Transverse colon (tissue), 4 donors: ENCODE data around the gene TEX12. TPM values are rescaled to one million over a fixed set of nuclear protein-coding genes. Genes with fewer than 3 reads are reported as not detected.
"Not testable (repeated sequence)": the region's sequence is repeated elsewhere in the genome, so short reads cannot be mapped to it uniquely, and the experiment has no call there.

ENCODE experiments used
- DNase-seq: peaks from one replicate; pipeline ENCODE4 v3.0.0-alpha.2; 2019
- H3K27ac ChIP-seq, 4 donors: fragments of 200-600 bp; sonication (generic); 2 replicates each; pipeline ENCODE4 v1.5.1; 2016 to 2018; ENCODE audit warnings: inconsistent platforms in 4 of 4
- H3K27me3 ChIP-seq: fragments of 200-600 bp; sonication (generic); 2 replicates; pipeline ENCODE4 v1.5.1; 2017; ENCODE audit warnings: inconsistent platforms
- H3K36me3 ChIP-seq, 4 donors: fragments of 200-600 bp; sonication (generic); 2 replicates each; pipeline ENCODE4 v1.5.1; 2017 to 2019; ENCODE audit warnings: inconsistent platforms in 4 of 4
- H3K4me1 ChIP-seq, 4 donors: fragments of 200-600 bp; sonication (generic); 2 replicates each; pipeline ENCODE4 v1.5.1; 2017 to 2020; ENCODE audit warnings: inconsistent platforms in 4 of 4
- H3K4me3 ChIP-seq, 4 donors: fragments of 200-600 bp; sonication (generic); 1 replicate in 1 of 4; 2 replicates in 3 of 4; pipeline versions ENCODE4 v1.5.1 to v1.6.1; 2017 to 2019; ENCODE audit warnings: inconsistent platforms in 4 of 4
- H3K9me3 ChIP-seq, 2 donors: fragments of 200-600 bp; sonication (generic); 2 replicates each; pipeline ENCODE4 v1.5.1; 2017 to 2019; ENCODE audit warnings: inconsistent platforms in 2 of 2
- EP300 ChIP-seq: sonication (generic); formaldehyde crosslinking; IDR thresholded peaks from one replicate; pipeline ENCODE4 v1.6.1; 2017; ENCODE audit warnings: antibody characterized with exemption, low read depth
- POLR2A ChIP-seq: fragments of 450-650 bp; IDR thresholded peaks from one replicate; pipeline ENCODE4 v1.6.1; 2016; ENCODE audit warnings: antibody characterized with exemption, mild to moderate bottlenecking, moderate library complexity
- POLR2AphosphoS5 ChIP-seq, 3 donors: sonication (generic); formaldehyde crosslinking; IDR thresholded peaks; one replicate each; pipeline ENCODE4 v1.6.1; 2016; ENCODE audit warnings: antibody characterized with exemption in 3 of 3
- WGBS, 2 donors: methylation state at CpG; one replicate each; pipeline ENCODE4 v1.1.5; 2018; ENCODE audit warnings: low coverage in 1 of 2; 5-methylcytosine and 5-hydroxymethylcytosine counted together
- in situ Hi-C, 4 donors: fragments of 200-750 bp; cut with MboI; loops; one replicate each; pipeline versions ENCODE4 v1.15.0 to v1.15.1; 2017; ENCODE audit warnings: low sequenced_read_pairs in 3 of 4, low pct_ligation_motif_present in 1 of 4, low pct_unique_long_range_greater_than_20kb in 1 of 4
- intact Hi-C: fragments of 100-400 bp; cut with DNase I; formaldehyde crosslinking; loops from one replicate; pipeline ENCODE4 v1.15.1; 2023; ENCODE audit warnings: low total_unique reads
- total RNA-seq, 4 donors: library from RNA; depleted of rRNA; stranded (reverse); fragments of >200 nt; gene quantifications; one replicate each; pipeline ENCODE4 v1.1.0, GENCODE V29; 2016
- TF ChIP-seq, protein P1 (sequence below), 5 experiments: fragments of 200-600 bp in 3 of 5; fragments of 450-650 bp in 2 of 5; sonication (generic) in 3 of 5; IDR thresholded peaks; 1 replicate in 2 of 5; 2 replicates in 3 of 5; pipeline ENCODE4 v1.5.1; 2016 to 2017; ENCODE audit warnings: antibody characterized with exemption in 5 of 5, inconsistent platforms in 3 of 5, mild to moderate bottlenecking in 2 of 5, moderate library complexity in 1 of 5

Gene TEX12
- total RNA-seq, 4 donors from 2014 or later: 0.96 to 1.3 TPM; not detected in 2

DNA sequence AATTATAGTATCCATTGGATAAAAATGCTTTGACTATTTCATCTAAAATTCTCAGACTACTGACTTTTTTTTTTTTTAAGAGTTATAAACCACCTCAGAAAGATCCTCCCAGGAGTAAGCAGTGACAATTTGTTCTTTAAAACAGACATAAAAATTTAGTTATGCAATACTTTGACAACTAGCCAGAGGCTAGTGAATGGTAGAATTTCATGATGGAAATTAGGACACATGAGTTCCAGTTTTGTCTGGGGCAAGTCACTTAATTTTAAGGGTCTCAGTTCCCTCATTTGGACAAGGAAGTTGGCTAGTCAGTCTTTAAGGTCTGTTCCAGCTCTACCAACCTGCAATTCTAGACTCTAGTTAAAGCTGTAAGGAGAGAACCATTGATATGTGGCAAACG is 6.2 kb upstream of the TEX12 start:
- Histone ChIP-seq H3K27ac (peak overlapping the region; percentile 2 to 45 (median 14)), H3K9me3 (no peaks in the 10 kb centered on the region), H3K36me3 (no peaks in the 10 kb centered on the region), H3K4me3 (no peak overlapping the region), H3K4me1 (peaks cover 0 to 35% (median 11%) of the 10 kb centered on the region in 4 donors), H3K27me3 (no peaks in the 10 kb centered on the region)
- intact Hi-C loops (no loop called here), in situ Hi-C loops (no loop called here)
- DNase-seq: no peak
- 20% methylated on average over 1 of the region's 1 CpG for WGBS, 2 donors
- TF ChIP-seq, protein P1, sequence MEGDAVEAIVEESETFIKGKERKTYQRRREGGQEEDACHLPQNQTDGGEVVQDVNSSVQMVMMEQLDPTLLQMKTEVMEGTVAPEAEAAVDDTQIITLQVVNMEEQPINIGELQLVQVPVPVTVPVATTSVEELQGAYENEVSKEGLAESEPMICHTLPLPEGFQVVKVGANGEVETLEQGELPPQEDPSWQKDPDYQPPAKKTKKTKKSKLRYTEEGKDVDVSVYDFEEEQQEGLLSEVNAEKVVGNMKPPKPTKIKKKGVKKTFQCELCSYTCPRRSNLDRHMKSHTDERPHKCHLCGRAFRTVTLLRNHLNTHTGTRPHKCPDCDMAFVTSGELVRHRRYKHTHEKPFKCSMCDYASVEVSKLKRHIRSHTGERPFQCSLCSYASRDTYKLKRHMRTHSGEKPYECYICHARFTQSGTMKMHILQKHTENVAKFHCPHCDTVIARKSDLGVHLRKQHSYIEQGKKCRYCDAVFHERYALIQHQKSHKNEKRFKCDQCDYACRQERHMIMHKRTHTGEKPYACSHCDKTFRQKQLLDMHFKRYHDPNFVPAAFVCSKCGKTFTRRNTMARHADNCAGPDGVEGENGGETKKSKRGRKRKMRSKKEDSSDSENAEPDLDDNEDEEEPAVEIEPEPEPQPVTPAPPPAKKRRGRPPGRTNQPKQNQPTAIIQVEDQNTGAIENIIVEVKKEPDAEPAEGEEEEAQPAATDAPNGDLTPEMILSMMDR (IDR thresholded peaks at IDR 0.05): no peak
- no peak for TF ChIP-seq POLR2AphosphoS5 (IDR thresholded peaks at IDR 0.05)
- no peak for TF ChIP-seq EP300
- TF ChIP-seq POLR2A: no peak

DNA sequence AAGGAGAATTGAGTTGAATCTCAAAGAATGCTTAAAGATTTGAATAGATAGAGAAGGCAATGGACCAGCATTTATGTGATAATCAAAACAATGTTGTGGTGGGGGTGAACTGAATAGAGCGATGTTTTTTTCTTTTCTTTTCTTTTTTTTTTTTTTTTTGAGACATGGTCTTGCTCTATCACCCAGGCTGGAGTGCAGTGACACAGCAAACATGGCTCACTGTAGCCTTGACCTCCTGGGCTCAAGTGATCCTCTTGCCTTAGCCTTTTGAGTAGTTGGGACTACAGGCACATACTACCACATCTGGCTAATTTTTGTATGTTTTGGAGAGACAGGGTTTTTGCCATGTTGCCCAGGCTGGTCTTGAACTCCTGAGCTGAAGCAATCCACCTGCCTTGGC is 5.0 kb upstream of the TEX12 start:
- H3K4me3 ChIP-seq: peak overlapping the region in 2 of 4 donors; percentile 21 to 46
- H3K4me1 ChIP-seq: peaks cover 0 to 44% (median 19%) of the 10 kb centered on the region in 4 donors
- H3K27me3 ChIP-seq, intact Hi-C loops, H3K9me3 ChIP-seq, H3K36me3 ChIP-seq, in situ Hi-C loops, DNase-seq: not testable (repeated sequence)
- peak overlapping the region in 3 of 4 donors; percentile 77 to 85 (median 77) for H3K27ac ChIP-seq
- 89 to 100% methylated on average over 1 of the region's 1 CpG for WGBS, 2 donors

DNA sequence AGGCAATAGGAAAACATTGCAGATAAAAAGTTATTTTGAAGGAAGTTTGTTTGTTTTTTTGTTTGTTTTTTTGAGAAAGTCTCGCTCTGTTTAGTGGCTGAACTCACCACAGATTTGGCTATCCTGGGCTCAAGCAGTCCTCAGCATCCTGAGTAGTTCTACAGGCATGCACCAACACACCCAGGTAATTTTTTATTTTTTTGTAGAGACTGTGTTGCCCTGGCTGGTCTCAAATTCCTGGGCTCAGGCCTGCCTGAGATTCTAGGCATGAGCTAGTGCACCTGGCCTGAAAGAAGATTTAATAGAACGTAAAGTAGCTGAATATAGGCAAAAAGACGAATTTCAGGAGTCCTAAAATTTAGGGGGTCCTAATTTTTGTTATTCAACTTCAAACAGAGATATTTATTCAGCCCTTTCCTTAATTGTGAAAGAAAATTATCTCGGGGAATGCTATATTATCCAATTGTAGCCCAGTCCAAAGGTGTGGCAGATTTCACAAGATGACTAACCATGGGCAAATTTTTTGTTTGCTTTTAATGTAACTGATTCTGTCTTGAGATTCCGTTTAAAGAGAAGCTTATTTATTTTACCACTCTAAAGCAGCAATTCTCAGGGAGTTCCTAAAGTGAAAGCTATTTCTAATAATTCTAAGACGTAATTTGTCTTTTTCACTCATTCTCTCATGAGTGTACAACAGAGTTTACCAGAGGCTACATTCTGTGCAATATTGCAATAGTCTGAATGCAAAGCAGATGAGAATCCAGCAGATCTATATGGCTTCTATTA is 4.2 kb upstream of the TEX12 start:
- Histone ChIP-seq H3K36me3 (no peaks in the 10 kb centered on the region), H3K27ac (peak overlapping the region; percentile 77 to 85 (median 78)), H3K4me3 (peak overlapping the region in 3 of 4 donors; percentile 21 to 46 (median 21)), H3K4me1 (peaks cover 0 to 37% (median 19%) of the 10 kb centered on the region in 4 donors), H3K27me3 (no peaks in the 10 kb centered on the region), H3K9me3 (no peaks in the 10 kb centered on the region)
- WGBS, 2 donors: 59 to 70% methylated on average over 6 of the region's 6 CpGs
- intact Hi-C loops: no loop called here
- TF ChIP-seq, protein P1 (IDR thresholded peaks at IDR 0.05): no peak
- TF ChIP-seq POLR2A (no peak), EP300 (no peak), POLR2AphosphoS5 (IDR thresholded peaks at IDR 0.05) (no peak)
- no peak for DNase-seq
- in situ Hi-C loops: no loop called here

DNA sequence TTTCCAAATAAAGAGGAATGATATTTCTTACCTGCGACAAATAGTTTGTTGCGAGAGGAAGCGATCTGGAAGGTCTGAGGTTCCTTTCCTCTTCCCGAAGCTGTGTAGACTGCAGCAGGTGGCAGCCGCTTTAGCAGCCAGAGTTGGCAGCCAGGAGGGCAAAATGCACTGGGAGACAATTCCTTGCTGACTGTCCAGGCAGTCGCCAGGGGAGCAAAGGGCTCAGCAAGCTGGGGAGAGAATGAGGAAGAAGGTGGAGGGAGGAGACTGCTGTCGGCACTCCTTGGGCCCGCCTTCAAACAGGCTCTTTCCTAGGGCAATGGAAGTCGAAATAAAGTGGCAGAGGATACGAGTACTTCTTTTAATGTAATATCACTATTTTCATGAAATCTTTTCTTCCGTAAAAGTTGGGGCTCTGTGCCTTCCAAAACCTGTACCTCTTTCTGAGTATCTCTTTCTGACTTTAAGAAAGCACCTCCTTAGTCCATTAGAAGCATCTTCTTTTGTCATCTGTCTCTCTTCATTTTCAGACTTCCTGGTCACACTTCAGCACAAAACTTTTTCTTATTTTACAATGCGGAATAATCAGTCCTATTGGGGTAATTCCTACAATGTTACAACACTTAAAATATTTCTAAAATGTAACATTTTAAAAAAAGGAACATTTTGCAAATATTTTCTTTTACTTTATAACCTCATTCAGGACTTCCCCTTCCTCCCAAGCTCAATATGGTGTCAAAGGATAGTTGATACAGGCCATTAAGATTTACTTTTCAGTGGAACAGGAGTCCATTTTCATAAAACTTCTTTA is 3.1 kb upstream of the TEX12 start, which contains the start of gene IL18:
TSS of gene IL18 (minus strand) at position 220 of the 811 bp plus-strand sequence. CDS start 9,041 bp downstream, outside the sequence.
- in situ Hi-C loops: no loop called here

More for the DNA sequence above, 3.1 kb upstream of the TEX12 start, which contains the start of gene IL18:
- H3K27me3 ChIP-seq: no peaks in the 10 kb centered on the region
- DNase-seq: peak; percentile 88
- peak within 1 kb of the TSS; percentile 77 to 85 (median 78) for H3K27ac ChIP-seq
- peak within 1 kb of the TSS in 3 of 4 donors; percentile 21 to 46 (median 21) for H3K4me3 ChIP-seq
- TF ChIP-seq, protein P1 (IDR thresholded peaks at IDR 0.05): peak in 1 of 5 experiments; percentile 46
- peak; percentile 87 for TF ChIP-seq POLR2A
- peak; percentile 38 to 96 (median 91) for TF ChIP-seq POLR2AphosphoS5 (IDR thresholded peaks at IDR 0.05)
- no peak for TF ChIP-seq EP300
- intact Hi-C loops: no loop called here
- H3K36me3 ChIP-seq: no peaks in the 10 kb centered on the region
- WGBS, 2 donors: 37 to 50% methylated on average over 12 of the region's 12 CpGs
- peaks cover 0 to 36% (median 19%) of the 10 kb centered on the region in 4 donors for H3K4me1 ChIP-seq
- H3K9me3 ChIP-seq: no peaks in the 10 kb centered on the region
